H1 (cell line): ENCODE data around the gene SNRK. TPM values are rescaled to one million over a fixed set of nuclear protein-coding genes. Genes with fewer than 3 reads are reported as not detected.

Experiments
- ATF2 ChIP-seq: IDR thresholded peaks from 2 replicates; pipeline ENCODE4 v1.6.1; 2012; ENCODE audit warnings: low read length, inconsistent platforms
- SP2 ChIP-seq: IDR thresholded peaks from 2 replicates; pipeline ENCODE4 v1.6.1; 2012; ENCODE audit warnings: mild to moderate bottlenecking, low read length, inconsistent platforms
- polyA plus RNA-seq, 7 experiments: library from polyadenylated mRNA; depleted of rRNA in 3 of 7; stranded (reverse) in 5 of 7; unstranded in 2 of 7; fragments of >200 nt in 5 of 7; fragments of 200-250 nt in 2 of 7; gene quantifications; 1 replicate in 5 of 7; 2 replicates in 1 of 7; 4 replicates in 1 of 7; pipeline versions ENCODE4 v1.2.1 to v1.2.3, GENCODE V29; 2011 to 2013; ENCODE audit warnings: missing spikeins in 2 of 7, mixed read lengths in 2 of 7
- total RNA-seq: library from RNA; stranded (reverse); fragmentation: NEBNext Ultra II Directional; extraction: Animal tissue kit (Norgen Biotek cat#: 25700); gene quantifications from 2 replicates; pipeline ENCODE4 v1.2.1, GENCODE V29; 2021

Gene SNRK
- total and polyA plus RNA-seq, 2 of the 8 experiments (the other 6 are each of a cell fraction or from before 2014, with no cell fraction given) = 4.4 to 11.7 TPM

DNA sequence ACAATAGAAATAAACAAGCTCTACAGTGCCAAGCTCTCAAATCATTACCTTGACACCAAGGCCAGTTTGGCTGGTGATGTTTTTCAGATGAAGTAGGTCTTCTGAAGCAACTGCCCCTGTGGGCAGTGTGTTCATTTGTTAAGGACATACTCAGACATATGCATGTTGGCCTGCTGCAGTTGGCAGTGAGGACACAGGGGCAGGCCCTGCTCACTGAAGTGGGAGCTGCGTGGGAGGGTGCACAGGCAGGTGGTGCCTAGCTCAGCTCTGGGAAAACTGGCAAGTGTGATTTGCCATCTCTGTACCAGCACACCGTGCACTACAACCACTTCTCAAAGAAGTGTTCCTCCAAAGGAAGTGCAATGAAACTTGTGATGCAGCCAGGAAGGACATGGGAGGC is 28.5 kb upstream of the SNRK start (continued):
- TF ChIP-seq ATF2 (no peak), SP2 (no peak)
